GM12892 (cell line): ENCODE data around the gene PLXNC1.

Source experiments
- POLR2A ChIP-seq: IDR thresholded peaks from 2 replicates; pipeline ENCODE4 v1.6.1; 2011; ENCODE audit warnings: low read depth, low read length, control low read depth
- POLR2AphosphoS5 ChIP-seq: IDR thresholded peaks from 2 replicates; pipeline ENCODE4 v1.6.1; 2011; ENCODE audit warnings: low read depth, low read length, control low read depth
- TAF1 ChIP-seq: IDR thresholded peaks from 2 replicates; pipeline ENCODE4 v1.6.1; 2011; ENCODE audit warnings: low read depth, mild to moderate bottlenecking, control low read depth, low read length, borderline replicate concordance

DNA sequence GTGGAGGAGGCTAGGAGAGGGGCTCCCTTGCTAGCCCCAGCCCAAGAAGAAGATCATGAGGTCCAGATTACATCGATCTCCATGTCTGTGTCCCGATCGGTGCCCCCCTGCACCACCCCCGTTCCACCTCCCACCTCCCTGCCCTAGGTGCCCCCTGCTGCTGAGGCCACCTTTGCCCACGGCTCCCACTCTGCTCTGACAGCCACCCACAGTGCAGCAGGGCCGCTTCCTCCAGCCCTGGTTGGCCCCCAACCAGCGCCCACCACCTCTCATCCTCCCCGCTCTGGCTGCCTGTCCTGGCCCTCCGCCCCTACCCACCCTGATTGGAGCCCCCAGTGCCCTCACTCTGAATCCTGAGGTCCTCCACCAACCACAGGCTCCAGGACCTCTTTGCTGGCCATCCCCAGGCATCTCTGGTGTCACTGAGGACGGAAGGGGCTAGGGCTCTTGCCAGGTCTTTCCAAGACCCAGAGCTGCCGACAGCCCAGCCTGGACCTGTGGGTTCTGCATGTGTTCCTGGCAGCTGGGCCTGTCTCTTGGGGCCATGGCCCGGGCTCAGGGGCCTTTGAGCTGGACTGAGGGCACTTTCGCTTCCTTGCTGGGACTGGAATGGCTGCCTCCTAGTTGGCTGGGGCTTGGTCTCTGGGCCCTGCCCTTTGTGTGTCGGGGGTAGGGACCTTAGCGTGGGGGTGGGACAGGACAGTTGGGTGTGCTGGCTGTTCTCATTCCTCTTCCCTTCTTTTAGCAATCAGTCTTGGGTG is 7.2 kb upstream of the PLXNC1 start:
- TF ChIP-seq POLR2A (no peak), TAF1 (no peak), POLR2AphosphoS5 (no peak)
